Measurements from ENCODE around the gene GABRB3.

The GABRB3 gene

DNA sequence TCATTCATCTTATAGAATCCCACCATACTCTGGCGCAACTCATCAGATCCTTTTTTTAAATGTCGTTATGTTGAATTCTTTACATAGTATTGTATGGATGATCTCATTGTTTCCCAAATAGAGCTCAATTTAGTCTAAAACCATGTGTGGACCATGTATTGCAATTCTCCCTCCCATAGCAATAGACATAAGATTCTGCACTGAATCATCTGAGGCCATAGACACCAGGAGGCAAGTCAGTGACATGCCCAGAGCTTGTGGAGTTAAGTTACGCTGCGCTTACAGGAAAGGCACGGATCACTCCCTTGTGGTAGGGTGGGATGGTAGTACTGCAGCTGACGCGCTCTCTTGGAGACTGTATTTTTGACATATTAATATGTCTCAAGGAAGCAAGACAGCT is 211.0 kb downstream of the GABRB3 start:
- in situ Hi-C loops (cut with MboI; ENCODE audit: low sequenced_read_pairs): no loop called here

GRCh38 chr15:26561130-26561529 is 211.7 kb downstream of the GABRB3 start:
- in situ Hi-C loops (cut with MboI; ENCODE audit: low sequenced_read_pairs): no loop called here

DNA sequence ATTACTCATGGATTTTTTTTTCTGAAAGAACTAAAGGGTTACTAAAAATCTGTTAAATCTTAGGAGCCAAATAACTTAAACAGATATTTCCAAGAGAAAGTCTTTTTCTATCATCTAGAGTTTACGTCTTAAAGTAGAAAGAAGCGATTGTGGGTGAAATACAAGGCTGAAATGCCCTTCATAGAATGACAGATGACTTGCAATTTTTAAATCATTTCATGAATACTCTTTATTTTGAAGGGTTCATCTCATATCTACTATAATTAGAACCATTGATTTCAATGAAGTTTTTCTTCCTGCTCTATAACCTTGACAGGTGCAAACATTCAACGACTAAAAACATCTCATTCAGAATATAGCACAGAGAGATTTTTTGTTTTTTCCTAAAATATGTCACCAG is 217.0 kb downstream of the GABRB3 start:
- in situ Hi-C loops (cut with MboI; ENCODE audit: low sequenced_read_pairs): no loop called here

GRCh38 chr15:26551473-26551872 is 221.4 kb downstream of the GABRB3 start:
- in situ Hi-C loops (cut with MboI; ENCODE audit: low sequenced_read_pairs): no loop called here

DNA sequence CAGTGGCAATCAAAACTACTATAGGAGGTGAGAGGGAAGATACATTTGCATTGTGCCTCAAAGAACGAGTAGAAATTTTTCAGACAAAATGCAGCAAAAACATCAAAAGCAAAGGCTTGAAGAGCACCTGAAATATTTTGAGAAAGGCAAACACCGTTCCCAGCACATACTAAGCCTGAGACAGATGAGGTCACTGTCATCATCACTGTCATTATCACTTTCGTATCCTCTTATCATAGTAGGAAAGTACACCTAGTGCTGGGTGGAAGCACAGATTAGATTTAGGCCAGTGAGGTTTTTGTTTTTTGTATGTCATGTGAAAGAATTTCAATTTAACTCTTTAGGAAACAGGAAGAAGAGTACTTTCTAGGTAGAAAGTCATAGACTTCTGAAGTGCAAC is 222.0 kb downstream of the GABRB3 start:
- in situ Hi-C loops (cut with MboI; ENCODE audit: low sequenced_read_pairs): no loop called here

DNA sequence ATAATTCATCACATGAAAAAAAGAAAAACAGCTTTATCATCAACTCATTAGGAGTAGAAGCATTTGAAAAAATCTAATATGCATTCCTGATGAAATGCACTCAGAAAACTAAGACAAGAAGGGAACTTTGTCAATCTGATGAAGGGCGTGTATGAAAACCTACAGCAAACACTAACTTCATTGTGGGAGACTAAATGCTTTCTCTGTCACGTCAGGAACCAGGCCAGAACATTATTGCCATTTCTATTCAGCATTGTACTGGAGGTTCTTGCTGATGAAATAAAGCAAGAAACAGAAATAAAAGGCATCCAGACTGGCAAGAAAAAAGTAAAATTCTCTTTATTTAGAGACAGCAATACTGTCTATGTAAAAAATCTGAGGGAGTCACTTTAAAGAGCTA is 235.2 kb downstream of the GABRB3 start:
- in situ Hi-C loops (cut with MboI; ENCODE audit: low sequenced_read_pairs): no loop called here

DNA sequence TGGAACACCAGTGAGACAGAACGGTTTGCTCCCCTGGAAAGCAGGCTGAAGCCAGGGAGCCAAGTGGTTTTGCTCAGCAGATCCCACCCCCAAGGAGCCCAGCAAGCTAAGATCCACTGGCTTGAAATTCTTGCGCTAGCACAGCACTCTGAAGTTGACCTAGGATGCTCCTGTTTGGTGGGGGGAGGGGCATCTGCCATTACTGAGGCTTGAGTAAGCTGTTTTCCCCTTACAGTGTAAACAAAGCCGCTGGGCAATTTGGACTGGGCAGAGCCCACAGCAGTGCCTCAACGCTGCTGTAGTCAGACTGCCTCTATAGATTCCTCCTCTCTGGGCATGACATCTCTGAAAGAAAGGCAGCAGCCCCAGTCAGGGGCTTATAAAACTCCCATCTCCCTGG is 241.4 kb downstream of the GABRB3 start:
- in situ Hi-C loops (cut with MboI; ENCODE audit: low sequenced_read_pairs): no loop called here

DNA sequence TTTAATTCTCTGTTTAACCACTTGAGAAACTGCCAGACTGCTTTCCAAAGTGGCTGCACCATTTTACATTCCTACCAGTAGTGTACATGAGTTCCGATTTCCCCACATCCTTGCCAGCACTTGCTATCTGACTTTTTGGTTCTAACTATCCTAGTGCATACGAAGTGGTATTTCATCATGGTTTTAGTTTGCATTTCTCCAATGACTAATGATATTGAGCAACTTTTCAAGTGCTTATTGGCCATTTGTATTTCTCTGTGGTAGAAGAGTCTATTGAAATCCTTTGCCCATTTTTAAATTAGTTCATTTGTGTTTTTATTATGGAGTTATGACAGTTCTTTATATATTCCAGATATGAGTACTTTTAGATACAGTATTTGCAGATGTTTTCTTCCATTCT is 247.8 kb downstream of the GABRB3 start:
- in situ Hi-C loops (cut with MboI; ENCODE audit: low sequenced_read_pairs): no loop called here

DNA sequence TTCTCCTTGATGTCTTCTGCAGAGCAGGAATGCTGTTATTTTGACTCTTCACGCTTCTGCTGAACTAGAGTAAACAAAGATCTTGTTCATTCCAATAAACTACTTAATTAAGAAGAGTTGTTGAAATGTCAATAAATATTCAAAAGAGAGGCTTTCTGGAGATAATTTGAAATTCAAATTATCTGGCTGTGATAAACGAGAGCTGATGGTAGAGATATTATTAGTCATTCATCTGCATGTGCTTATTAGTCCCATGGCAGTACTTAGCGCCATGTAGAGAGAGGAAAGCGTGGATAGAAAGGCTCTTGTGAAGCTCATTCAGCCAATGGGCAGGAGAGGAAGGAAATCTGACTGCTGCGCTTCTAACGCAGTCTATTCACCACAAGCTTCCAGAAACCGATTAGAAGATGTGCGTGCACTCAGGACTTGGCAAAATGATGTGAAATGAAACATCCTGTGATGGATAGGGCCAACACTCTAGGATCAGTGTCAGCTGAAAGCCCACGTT is 251.1 kb downstream of the GABRB3 start:
- in situ Hi-C loops (cut with MboI; ENCODE audit: low sequenced_read_pairs): no loop called here

- in situ Hi-C loops (cut with MboI; ENCODE audit: low sequenced_read_pairs): no loop called here
Measured at GRCh38 chr15:26521130-26521529, 251.7 kb downstream of the GABRB3 start.

- in situ Hi-C loops (cut with MboI; ENCODE audit: low sequenced_read_pairs): no loop called here
Measured at GRCh38 chr15:26518885-26519284, 254.0 kb downstream of the GABRB3 start.

- in situ Hi-C loops (cut with MboI; ENCODE audit: low sequenced_read_pairs): no loop called here
Measured at GRCh38 chr15:26516102-26516980, 256.5 kb downstream of the GABRB3 start.

- in situ Hi-C loops (cut with MboI; ENCODE audit: low sequenced_read_pairs): no loop called here
Measured at GRCh38 chr15:26504009-26504408, 268.9 kb downstream of the GABRB3 start.

All from hTERT RPE-1 (cell line).